GM23248 (cell line): ENCODE results near the gene VPS41.

ENCODE experiments used
- EZH2 ChIP-seq: fragments of 200-600 bp; sonication (generic); IDR thresholded peaks from 2 replicates; pipeline ENCODE4 v1.6.1; 2018; ENCODE audit warnings: antibody characterized with exemption, mild to moderate bottlenecking; ENCODE audit not compliant: insufficient read depth, poor library complexity, severe bottlenecking
- EZH2phosphoT487 ChIP-seq: fragments of 200-600 bp; sonication (generic); IDR thresholded peaks from 2 replicates; pipeline ENCODE4 v1.6.1; 2018; ENCODE audit warnings: antibody characterized with exemption, moderate library complexity, mild to moderate bottlenecking, low read depth; ENCODE audit not compliant: insufficient read depth

DNA sequence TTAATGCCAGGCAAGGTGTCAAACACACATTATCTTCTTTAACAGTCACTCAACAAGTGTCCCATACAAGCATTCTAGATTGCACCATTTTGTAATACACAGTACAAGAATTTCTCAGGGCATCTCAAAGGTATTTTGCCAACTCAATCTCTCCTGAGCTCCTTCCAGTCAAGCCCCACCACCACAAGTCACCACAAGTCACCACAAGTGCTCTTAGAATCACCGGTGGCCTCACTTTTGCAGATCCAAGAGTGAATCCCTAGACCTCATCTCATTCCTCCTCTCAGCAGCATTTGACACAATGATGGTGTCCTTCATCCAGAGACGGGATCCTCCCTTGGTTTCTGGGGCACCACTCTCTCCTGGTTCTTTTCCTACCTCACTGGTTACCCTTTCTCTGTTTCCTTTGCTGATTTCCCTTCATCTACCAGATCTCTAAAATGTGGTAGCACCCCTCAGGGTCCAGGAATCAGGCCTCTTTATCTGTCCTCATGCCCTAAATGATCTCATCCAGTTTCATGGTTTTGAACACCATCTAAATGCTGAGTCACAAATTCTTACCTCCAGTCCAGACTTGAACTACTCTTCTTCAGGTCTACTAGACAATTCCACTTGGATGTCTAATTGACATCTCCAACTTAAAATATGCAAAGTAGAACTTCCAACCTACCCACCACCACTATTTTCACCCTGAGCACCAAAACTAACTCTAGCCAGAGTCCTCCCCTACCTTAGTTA, 26.9 kb downstream of the VPS41 start:
- TF ChIP-seq EZH2 = no peak
- no peak for TF ChIP-seq EZH2phosphoT487
